ENCODE measurements around the gene HPX.
"Not testable (repeated sequence)": the region's sequence is repeated elsewhere in the genome, so short reads cannot be mapped to it uniquely, and the experiment has no call there.

Gene HPX

DNA sequence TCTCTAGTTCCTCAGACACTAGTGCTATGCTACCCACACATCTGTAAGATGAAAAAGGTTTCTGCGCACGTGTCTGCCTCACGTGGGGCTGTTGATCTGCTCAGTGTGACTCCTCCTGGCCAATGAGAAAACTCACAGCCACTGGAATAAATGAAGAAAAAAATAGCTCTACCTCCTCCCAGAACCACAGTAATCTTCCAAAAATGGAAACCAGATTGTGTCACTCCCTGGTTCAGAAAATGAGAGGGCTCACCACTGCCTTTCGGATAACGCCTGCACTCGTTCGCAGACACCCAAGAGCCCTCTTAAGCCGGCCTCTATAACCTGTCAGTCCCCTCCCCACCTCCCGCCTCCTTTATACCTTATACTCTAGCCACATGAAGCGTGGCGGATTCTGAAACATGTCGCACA lies 27.0 kb downstream of the HPX start:
- DNase-seq = no peak

GRCh38 chr11:6411594-6412031 lies 29.2 kb downstream of the HPX start:
- DNase-seq = no peak

- no peak for DNase-seq
Observed at GRCh38 chr11:6410695-6411430, 29.9 kb downstream of the HPX start.

GRCh38 chr11:6406370-6406769 lies 34.4 kb downstream of the HPX start:
- no peak for DNase-seq

GRCh38 chr11:6405846-6406245 lies 34.9 kb downstream of the HPX start:
- DNase-seq = no peak

DNA sequence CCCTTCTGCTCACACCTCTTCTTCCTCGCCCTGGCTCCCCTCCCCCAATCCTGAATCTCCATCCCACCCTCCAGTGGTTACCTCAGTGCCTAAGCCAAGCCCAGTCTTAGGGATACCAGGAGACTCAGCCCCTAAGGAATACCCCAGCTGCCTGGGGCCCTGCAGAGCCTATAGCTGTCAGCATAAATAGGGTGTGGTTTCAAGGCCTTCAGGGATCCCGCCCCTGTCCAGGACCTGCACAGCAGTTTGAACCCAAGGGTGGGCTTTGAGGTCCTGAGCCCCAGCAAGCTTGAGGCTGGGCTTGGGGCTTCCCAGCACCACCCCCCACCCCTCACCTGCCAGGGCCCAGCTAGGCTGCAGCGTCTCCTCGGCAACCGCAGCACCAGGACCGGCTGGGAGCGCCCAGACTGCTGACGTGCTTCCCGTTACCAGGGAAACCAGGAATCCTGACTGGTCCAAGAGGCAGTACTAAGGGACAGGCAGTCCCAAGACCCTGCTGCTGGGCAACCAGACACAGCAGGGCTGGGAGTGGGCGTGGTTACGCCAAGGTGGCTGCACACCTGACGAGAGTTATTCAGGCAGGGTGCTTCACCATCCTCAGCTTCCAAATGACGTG lies 35.6 kb downstream of the HPX start:
- no peak for DNase-seq

DNA sequence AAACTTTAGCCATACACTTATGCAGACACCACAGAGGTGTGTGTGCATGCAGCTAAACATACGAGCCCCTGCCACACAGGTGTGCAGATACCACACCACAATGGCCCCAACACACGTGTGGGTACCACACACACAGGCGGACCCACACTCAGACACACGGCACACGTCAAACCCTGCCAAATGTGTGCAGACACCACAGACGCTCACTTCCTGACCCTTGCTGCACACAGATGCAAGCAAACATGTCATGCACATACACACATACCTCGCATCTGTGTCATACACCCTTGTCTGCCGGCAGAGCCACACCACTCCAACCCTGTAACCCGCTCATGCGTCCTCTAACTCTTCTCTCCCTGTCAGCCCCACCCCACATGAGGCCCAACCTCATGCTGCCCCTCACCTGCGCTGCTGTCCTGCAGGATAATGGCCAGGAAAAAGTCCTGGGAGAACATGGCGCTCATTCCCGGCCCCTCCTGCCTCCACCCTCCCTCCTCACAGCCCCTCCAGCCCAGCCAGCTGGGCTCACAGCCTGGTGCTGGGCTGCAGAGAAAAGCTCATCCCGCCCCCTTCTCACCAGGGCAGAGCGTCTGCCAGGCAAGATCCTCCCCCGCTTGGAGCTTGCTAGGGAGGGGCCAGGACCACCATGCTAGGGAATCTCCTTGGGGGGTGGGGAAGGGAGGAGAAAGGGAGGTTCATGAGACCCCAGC lies 36.3 kb downstream of the HPX start:
- no peak for DNase-seq

- no peak for DNase-seq
Observed at GRCh38 chr11:6403539-6403938, 37.2 kb downstream of the HPX start.

DNA sequence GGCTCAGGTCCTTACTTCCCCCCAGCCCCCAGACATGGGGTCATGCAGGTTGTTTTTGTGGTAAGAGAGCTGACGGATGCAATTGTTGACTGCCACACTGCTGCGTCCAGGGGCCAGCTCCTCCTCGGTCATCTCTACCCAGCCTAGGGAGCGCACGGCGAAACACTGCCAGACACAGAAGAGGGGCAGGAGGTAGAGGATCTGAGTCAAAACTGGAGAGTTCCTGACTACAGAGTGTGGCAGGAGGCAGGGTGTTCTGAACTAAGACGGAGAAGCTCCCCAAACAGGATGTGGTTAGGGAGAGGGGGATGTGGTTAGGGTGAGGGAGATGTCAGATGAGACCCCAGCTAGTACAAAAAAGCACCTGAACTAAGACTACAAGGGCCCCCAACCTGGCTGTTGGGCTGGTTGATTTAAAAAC lies 38.2 kb downstream of the HPX start:
- no peak for DNase-seq

- no peak for DNase-seq
Observed at GRCh38 chr11:6402061-6402470, 38.7 kb downstream of the HPX start.

GRCh38 chr11:6401464-6401863 lies 39.3 kb downstream of the HPX start:
- DNase-seq = no peak

- no peak for DNase-seq
Observed at GRCh38 chr11:6400431-6401345, 40.1 kb downstream of the HPX start.

- DNase-seq = no peak
Observed at GRCh38 chr11:6397636-6398035, 43.2 kb downstream of the HPX start.

DNA sequence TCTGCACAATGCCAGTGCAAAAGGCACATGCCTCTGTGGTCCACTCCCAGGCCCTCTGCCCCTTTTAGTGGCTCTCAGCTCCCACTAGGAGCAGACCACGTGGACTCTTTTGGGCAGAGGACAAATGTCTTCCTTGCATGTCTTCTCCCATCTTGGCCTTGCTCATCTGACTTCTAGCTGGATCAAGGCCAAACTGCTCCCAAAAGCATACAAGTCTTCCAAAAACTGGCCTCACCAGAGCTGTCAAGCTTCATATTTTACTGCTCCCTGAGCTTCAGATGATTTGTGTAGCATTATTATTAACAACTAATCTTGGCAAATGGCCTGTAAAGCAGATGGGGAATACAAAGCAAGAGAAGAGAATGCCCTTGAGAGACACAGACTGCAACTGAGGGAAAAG lies 43.6 kb downstream of the HPX start:
- no peak for DNase-seq

GRCh38 chr11:6395470-6396060 lies 45.2 kb downstream of the HPX start:
- no peak for DNase-seq

DNA sequence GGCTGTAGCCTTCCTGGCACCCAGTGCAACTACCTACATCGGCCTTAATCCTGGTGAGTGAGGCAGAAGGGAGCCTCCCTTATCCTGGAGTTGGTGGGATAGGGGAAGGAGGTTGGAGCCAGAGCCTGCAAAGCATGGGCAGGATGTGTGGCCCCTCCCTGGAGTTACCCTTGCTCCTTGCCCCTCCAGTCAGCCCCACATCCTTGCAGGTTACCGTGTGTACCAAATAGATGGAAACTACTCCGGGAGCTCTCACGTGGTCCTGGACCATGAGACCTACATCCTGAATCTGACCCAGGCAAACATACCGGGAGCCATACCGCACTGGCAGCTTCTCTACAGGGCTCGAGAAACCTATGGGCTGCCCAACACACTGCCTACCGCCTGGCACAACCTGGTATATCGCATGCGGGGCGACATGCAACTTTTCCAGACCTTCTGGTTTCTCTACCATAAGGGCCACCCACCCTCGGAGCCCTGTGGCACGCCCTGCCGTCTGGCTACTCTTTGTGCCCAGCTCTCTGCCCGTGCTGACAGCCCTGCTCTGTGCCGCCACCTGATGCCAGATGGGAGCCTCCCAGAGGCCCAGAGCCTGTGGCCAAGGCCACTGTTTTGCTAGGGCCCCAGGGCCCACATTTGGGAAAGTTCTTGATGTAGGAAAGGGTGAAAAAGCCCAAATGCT lies 46.7 kb downstream of the HPX start:
- no peak for DNase-seq

- DNase-seq = not testable (repeated sequence)
Observed at GRCh38 chr11:6392251-6392650, 48.5 kb downstream of the HPX start.

DNA sequence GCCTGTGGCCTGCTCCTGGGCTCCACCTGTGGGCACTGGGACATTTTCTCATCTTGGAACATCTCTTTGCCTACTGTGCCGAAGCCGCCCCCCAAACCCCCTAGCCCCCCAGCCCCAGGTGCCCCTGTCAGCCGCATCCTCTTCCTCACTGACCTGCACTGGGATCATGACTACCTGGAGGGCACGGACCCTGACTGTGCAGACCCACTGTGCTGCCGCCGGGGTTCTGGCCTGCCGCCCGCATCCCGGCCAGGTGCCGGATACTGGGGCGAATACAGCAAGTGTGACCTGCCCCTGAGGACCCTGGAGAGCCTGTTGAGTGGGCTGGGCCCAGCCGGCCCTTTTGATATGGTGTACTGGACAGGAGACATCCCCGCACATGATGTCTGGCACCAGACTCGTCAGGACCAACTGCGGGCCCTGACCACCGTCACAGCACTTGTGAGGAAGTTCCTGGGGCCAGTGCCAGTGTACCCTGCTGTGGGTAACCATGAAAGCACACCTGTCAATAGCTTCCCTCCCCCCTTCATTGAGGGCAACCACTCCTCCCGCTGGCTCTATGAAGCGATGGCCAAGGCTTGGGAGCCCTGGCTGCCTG lies 49.2 kb downstream of the HPX start:
- DNase-seq = no peak

DNA sequence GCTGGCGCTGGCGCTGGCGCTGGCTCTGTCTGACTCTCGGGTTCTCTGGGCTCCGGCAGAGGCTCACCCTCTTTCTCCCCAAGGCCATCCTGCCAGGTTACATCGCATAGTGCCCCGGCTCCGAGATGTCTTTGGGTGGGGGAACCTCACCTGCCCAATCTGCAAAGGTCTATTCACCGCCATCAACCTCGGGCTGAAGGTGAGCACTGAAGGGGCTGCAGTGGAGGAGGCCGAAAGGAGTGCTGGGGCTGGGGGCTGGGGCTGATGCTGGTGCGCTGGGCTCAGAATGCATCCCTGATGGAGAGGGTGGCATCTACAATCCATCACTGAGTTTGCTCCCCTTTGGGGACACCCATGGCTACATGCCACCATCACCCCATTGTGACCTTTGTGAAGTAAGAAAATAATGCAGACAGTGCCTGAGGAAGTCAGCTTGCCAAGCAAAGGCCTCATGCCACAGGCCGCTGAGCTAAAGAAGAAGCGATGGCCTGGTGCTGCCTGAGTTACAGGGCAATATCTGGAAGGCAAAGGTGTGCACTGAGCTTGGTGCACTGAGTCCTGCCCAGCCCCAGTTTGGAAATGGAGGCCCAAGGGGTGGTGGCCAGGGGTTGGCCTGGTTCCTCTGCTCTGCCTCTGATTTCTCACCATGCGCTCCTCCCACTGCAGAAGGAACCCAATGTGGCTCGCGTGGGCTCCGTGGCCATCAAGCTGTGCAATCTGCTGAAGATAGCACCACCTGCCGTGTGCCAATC lies 49.9 kb downstream of the HPX start:
- DNase-seq = no peak

DNA sequence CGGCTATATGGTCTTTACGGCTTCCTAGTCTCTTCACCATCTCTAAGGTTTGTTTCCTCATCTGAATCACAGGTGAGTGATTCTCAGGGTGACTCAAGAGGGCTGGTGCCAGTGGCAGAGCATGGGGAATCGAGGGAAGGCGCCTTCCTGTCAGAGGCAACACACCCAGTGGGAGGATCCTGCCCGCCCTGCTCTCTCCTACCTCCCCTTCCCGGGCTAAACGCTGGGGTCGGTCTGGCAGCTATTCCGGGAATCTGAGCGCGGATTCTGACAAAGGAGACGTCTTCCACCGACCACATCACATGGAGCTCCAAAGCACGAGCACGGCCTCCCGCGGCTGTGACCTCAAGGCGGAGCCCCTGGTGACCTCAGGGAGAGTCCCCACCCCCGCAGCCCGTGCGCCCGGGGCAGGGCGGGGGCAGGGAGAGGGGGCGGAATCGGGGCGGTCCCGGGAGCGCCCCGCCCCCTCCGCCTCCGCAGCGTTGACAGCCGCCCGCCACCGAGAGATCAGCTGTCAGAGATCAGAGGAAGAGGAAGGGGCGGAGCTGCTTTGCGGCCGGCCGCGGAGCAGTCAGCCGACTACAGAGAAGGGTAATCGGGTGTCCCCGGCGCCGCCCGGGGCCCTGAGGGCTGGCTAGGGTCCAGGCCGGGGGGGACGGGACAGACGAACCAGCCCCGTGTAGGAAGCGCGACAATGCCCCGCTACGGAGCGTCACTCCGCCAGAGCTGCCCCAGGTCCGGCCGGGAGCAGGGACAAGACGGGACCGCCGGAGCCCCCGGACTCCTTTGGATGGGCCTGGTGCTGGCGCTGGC lies 50.7 kb downstream of the HPX start, which contains the start of gene SMPD1:
SMPD1 (plus strand) TSS at position 570 of the 813 bp plus-strand sequence; CDS start at position 695, 125 bp downstream.
- DNase-seq = peak; percentile 66
